H1 (cell line): ENCODE results near the gene ST6GALNAC3. TPM values are rescaled to one million over a fixed set of nuclear protein-coding genes. Genes with fewer than 3 reads are reported as not detected.
"Not testable (repeated sequence)": the region's sequence is repeated elsewhere in the genome, so short reads cannot be mapped to it uniquely, and the experiment has no call there.

Experiments
- CTCF ChIA-PET: fragments of 300-600 bp; sonication (Branson Sonifier 250); formaldehyde crosslinking; loops from one replicate; lab custom pipeline; 2021; ENCODE audit not compliant: partially characterized antibody; lab: Charles Lee
- POLR2A ChIA-PET: fragments of 300-600 bp; sonication (Branson Sonifier 250); formaldehyde crosslinking; loops from one replicate; lab custom pipeline; 2021; ENCODE audit warnings: inconsistent platforms; ENCODE audit not compliant: partially characterized antibody; lab: Charles Lee
- DNase-seq, 2 experiments: peaks; one replicate each; pipeline versions ENCODE4 v3.0.0 to v3.0.0-alpha.2; 2010 to 2022; ENCODE audit warnings: low spot score in 2 of 2, low read depth in 1 of 2, mixed read lengths in 1 of 2
- FAIRE-seq: peaks from 2 replicates; lab custom pipeline; 2011; peaks lifted over from hg19 to GRCh38; lab: Jason Lieb, UNC
- H2AFZ ChIP-seq: 2 replicates; pipeline ENCODE4 v1.8.1; 2012; ENCODE audit warnings: low read length, inconsistent platforms
- H2AK5ac ChIP-seq: 2 replicates; pipeline ENCODE4 v1.6.1; 2013; ENCODE audit warnings: low read depth, low read length
- H2BK120ac ChIP-seq: replicated peaks from 2 replicates; pipeline ENCODE3; 2013; ENCODE audit warnings: low read depth, low read length, inconsistent platforms
- H2BK12ac ChIP-seq: 2 replicates; pipeline ENCODE4 v1.6.1; 2013; ENCODE audit warnings: low read depth, low read length
- H2BK15ac ChIP-seq: 2 replicates; pipeline ENCODE4 v1.6.1; 2013; ENCODE audit warnings: low read length
- H2BK20ac ChIP-seq: 2 replicates; pipeline ENCODE4 v1.6.1; 2013; ENCODE audit warnings: low read length
- H2BK5ac ChIP-seq: 2 replicates; pipeline ENCODE4 v1.6.1; 2013; ENCODE audit warnings: low read depth, low read length
- H3K14ac ChIP-seq: 2 replicates; pipeline ENCODE4 v1.6.1; 2013; ENCODE audit warnings: inconsistent platforms; ENCODE audit not compliant: insufficient read length
- H3K18ac ChIP-seq: 2 replicates; pipeline ENCODE4 v1.6.1; 2013; ENCODE audit warnings: low read length; ENCODE audit errors: extremely low read depth
- H3K23ac ChIP-seq: 2 replicates; pipeline ENCODE4 v1.6.1; 2013; ENCODE audit warnings: inconsistent platforms; ENCODE audit not compliant: insufficient read length
- H3K23me2 ChIP-seq: 2 replicates; pipeline ENCODE4 v1.6.1; 2013; ENCODE audit warnings: low read depth, low read length
- H3K27ac ChIP-seq: 2 replicates; pipeline ENCODE4 v1.6.1; 2011; ENCODE audit warnings: low read depth, low read length, inconsistent platforms
- H3K27me3 ChIP-seq, 4 experiments: replicated peaks in 1 of 4; 1 replicate in 1 of 4; 2 replicates in 3 of 4; pipeline versions ENCODE4 v1.6.1 to v1.8.1; 2011 to 2013; ENCODE audit warnings: low read length in 3 of 4, mild to moderate bottlenecking in 3 of 4, inconsistent platforms in 2 of 4, mixed read lengths in 2 of 4, moderate library complexity in 1 of 4; ENCODE audit not compliant: control insufficient read depth in 3 of 4, insufficient read depth in 3 of 4; ENCODE audit errors: extremely low read depth in 1 of 4
- H3K36me3 ChIP-seq, 4 experiments: 2 replicates each; pipeline versions ENCODE4 v1.6.1 to v1.8.1; 2011 to 2013; ENCODE audit warnings: mild to moderate bottlenecking in 4 of 4, low read length in 3 of 4, moderate library complexity in 2 of 4, control low read depth in 1 of 4, inconsistent platforms in 1 of 4; ENCODE audit not compliant: insufficient read depth in 4 of 4, control insufficient read depth in 2 of 4
- H3K4ac ChIP-seq: replicated peaks from 2 replicates; pipeline ENCODE3; 2013; ENCODE audit warnings: low read length, low read depth, mixed read lengths, inconsistent platforms; ENCODE audit not compliant: insufficient read length
- H3K4me1 ChIP-seq, 4 experiments: replicated peaks in 1 of 4; 1 replicate in 1 of 4; 2 replicates in 3 of 4; pipeline versions ENCODE4 v1.6.1 to v1.8.1; 2011 to 2013; ENCODE audit warnings: low read length in 3 of 4, inconsistent platforms in 2 of 4, mixed read lengths in 1 of 4; ENCODE audit not compliant: insufficient read depth in 4 of 4, control insufficient read depth in 3 of 4
- H3K4me2 ChIP-seq, 2 experiments: 2 replicates each; pipeline versions ENCODE4 v1.6.1 to v1.8.1; 2011 to 2013; ENCODE audit warnings: low read depth in 2 of 2, low read length in 2 of 2, control low read depth in 1 of 2, inconsistent platforms in 1 of 2, mild to moderate bottlenecking in 1 of 2; ENCODE audit not compliant: insufficient read depth in 1 of 2
- H3K4me3 ChIP-seq, 4 experiments: fragments of 200-600, 300-600 bp in 1 of 4; sonication (generic), shearing (Covaris generic), sonication (Bioruptor Twin) in 1 of 4; 2 replicates each; pipeline versions ENCODE4 v1.5.1 to v1.8.1; 2011 to 2016; ENCODE audit warnings: low read length in 4 of 4, low read depth in 3 of 4, control low read depth in 2 of 4, inconsistent platforms in 2 of 4, mild to moderate bottlenecking in 2 of 4, mixed read lengths in 1 of 4, moderate library complexity in 1 of 4; ENCODE audit not compliant: insufficient read depth in 2 of 4; ENCODE audit errors: extremely low read depth in 1 of 4
- H3K56ac ChIP-seq: replicated peaks from 2 replicates; pipeline ENCODE3; 2013; ENCODE audit warnings: low read depth, mild to moderate bottlenecking, mixed read lengths, low read length, inconsistent platforms; ENCODE audit not compliant: insufficient read length
- H3K79me1 ChIP-seq: 2 replicates; pipeline ENCODE4 v1.6.1; 2013; ENCODE audit warnings: low read depth, low read length, control low read depth
- H3K79me2 ChIP-seq, 2 experiments: 2 replicates each; pipeline versions ENCODE4 v1.6.1 to v1.8.1; 2012 to 2013; ENCODE audit warnings: low read length in 2 of 2, mild to moderate bottlenecking in 2 of 2, inconsistent platforms in 1 of 2; ENCODE audit not compliant: insufficient read depth in 2 of 2, control insufficient read depth in 1 of 2
- H3K9ac ChIP-seq, 4 experiments: replicated peaks in 1 of 4; 1 replicate in 1 of 4; 2 replicates in 3 of 4; pipeline versions ENCODE4 v1.6.1 to v1.8.1; 2011 to 2013; ENCODE audit warnings: low read depth in 3 of 4, low read length in 3 of 4, control low read depth in 2 of 4, mild to moderate bottlenecking in 2 of 4, moderate library complexity in 2 of 4, inconsistent platforms in 1 of 4; ENCODE audit errors: extremely low read depth in 1 of 4
- H3K9me3 ChIP-seq, 2 experiments: 2 replicates each; pipeline versions ENCODE4 v1.6.1 to v1.8.1; 2012 to 2013; ENCODE audit warnings: mild to moderate bottlenecking in 2 of 2, moderate library complexity in 2 of 2, control low read depth in 1 of 2, inconsistent platforms in 1 of 2, low read depth in 1 of 2, low read length in 1 of 2, mixed read lengths in 1 of 2; ENCODE audit not compliant: insufficient read depth in 2 of 2
- H4K20me1 ChIP-seq, 2 experiments: replicated peaks in 1 of 2; 2 replicates each; pipeline versions ENCODE3 to v1.8.1; 2011 to 2013; ENCODE audit warnings: inconsistent platforms in 2 of 2, low read length in 2 of 2, mild to moderate bottlenecking in 1 of 2; ENCODE audit not compliant: insufficient read depth in 2 of 2, control insufficient read depth in 1 of 2
- H4K5ac ChIP-seq: 2 replicates; pipeline ENCODE4 v1.6.1; 2013; ENCODE audit warnings: low read length, low read depth, mixed read lengths, inconsistent platforms; ENCODE audit not compliant: insufficient read length
- H4K8ac ChIP-seq: 2 replicates; pipeline ENCODE4 v1.8.0; 2013; ENCODE audit warnings: mild to moderate bottlenecking, moderate library complexity, low read length, inconsistent platforms; ENCODE audit not compliant: insufficient read depth; ENCODE audit errors: extremely low read depth
- H4K91ac ChIP-seq: replicated peaks from 2 replicates; pipeline ENCODE3; 2013; ENCODE audit warnings: low read length, mixed read lengths, inconsistent platforms; ENCODE audit not compliant: insufficient read length
- WGBS, 2 experiments: shearing (Covaris generic) in 1 of 2; methylation state at CpG; one replicate each; pipeline versions ENCODE4 v1.1.6 to v1.1.7; 2013 to 2015; ENCODE audit warnings: low lambda C conversion rate in 2 of 2, mixed read lengths in 2 of 2, inconsistent platforms in 1 of 2, low coverage in 1 of 2, missing lambda C conversion rate in 1 of 2; ENCODE audit not compliant: insufficient replicate concordance in 2 of 2, insufficient coverage in 1 of 2, insufficient read length in 1 of 2; ENCODE audit errors: extremely low coverage in 1 of 2, missing lambda C conversion rate in 1 of 2; 5-methylcytosine and 5-hydroxymethylcytosine counted together
- polyA plus RNA-seq, 7 experiments: library from polyadenylated mRNA; depleted of rRNA in 3 of 7; stranded (reverse) in 5 of 7; unstranded in 2 of 7; fragments of >200 nt in 5 of 7; fragments of 200-250 nt in 2 of 7; gene quantifications; 1 replicate in 5 of 7; 2 replicates in 1 of 7; 4 replicates in 1 of 7; pipeline versions ENCODE4 v1.2.1 to v1.2.3, GENCODE V29; 2011 to 2013; ENCODE audit warnings: missing spikeins in 2 of 7, mixed read lengths in 2 of 7
- total RNA-seq: library from RNA; stranded (reverse); fragmentation: NEBNext Ultra II Directional; extraction: Animal tissue kit (Norgen Biotek cat#: 25700); gene quantifications from 2 replicates; pipeline ENCODE4 v1.2.1, GENCODE V29; 2021

ST6GALNAC3 gene
- total and polyA plus RNA-seq, 2 of the 8 experiments (the other 6 are each of a cell fraction or from before 2014, with no cell fraction given), result 4.9 to 19.0 TPM

DNA sequence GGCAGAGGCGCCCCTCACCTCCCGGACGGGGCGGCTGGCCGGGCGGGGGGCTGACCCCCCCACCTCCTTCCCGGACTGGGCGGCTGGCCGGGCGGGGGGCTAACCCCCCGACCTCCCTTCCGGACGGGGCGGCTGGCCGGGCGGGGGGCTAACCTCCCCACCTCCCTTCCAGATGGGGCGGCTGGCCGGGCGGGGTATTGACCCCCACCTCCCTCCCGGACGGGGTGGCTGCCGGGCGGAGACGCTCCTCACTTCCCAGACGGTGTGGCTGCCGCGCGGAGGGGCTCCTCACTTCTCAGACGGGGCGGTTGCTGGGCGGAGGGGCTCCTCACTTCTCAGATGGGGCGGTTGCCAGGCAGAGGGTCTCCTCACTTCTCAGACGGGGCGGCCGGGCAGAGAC lies 37.8 kb downstream of the ST6GALNAC3 start:
- H3K18ac ChIP-seq, H3K23me2 ChIP-seq, FAIRE-seq, H3K4ac ChIP-seq, H3K56ac ChIP-seq, H3K9me3 ChIP-seq, H2BK15ac ChIP-seq, H3K27ac ChIP-seq, H2BK5ac ChIP-seq, DNase-seq, H4K5ac ChIP-seq, H2AFZ ChIP-seq, H3K4me3 ChIP-seq, CTCF ChIA-PET, H4K20me1 ChIP-seq, H3K9ac ChIP-seq, H3K27me3 ChIP-seq, H4K91ac ChIP-seq, H3K36me3 ChIP-seq, H3K4me2 ChIP-seq, H2AK5ac ChIP-seq, H3K23ac ChIP-seq, H3K79me1 ChIP-seq, H2BK20ac ChIP-seq, POLR2A ChIA-PET, H4K8ac ChIP-seq, H3K4me1 ChIP-seq, H3K14ac ChIP-seq, H2BK12ac ChIP-seq, H2BK120ac ChIP-seq: not testable (repeated sequence)
- H3K79me2 ChIP-seq, result peaks cover 2 to 19% of the 10 kb centered on the region in 2 experiments; a peak in 3 of 4 replicates
- no CpG with 5 or more reads among the region's 35 CpGs for WGBS, 2 experiments
